Measurements from ENCODE around the gene PKP2. TPM values are rescaled to one million over a fixed set of nuclear protein-coding genes. Genes with fewer than 3 reads are reported as not detected.

The PKP2 gene
- total and polyA plus RNA-seq, 2 of the 13 experiments (the other 11 are each of a cell fraction or from before 2014, with no cell fraction given): 15.1 to 25.3 TPM

DNA sequence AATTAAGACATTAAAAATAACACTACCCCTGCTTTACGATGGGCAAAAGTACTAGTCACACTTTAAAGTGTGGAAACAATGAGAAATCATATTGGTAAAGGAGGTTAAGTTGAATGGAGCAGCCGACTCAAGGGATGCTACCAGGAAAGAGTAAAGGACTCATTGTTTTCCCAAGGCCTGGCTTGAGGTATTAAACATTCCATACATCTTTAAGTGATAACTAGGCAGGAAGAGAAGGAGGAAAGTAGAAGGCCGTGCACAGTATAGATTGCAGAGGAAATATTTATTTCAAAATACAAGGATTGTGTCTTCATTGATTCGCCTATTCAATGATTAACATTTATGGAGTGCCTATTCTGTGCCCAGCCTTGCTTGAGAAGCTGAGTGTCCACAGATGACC, 120.3 kb downstream of the PKP2 start:
- in situ Hi-C loops (cut with HindIII; ENCODE audit: extremely low pct_ligation_motif_present, low pct_unique_long_range_greater_than_20kb): no loop called here
- ChIA-PET POLR2A (no interaction called here), CTCF (ENCODE audit: low intra/inter-chr PET ratio, low total read pairs) (no interaction called here)
- Histone ChIP-seq H3K27ac (ENCODE audit: extremely low read length, insufficient read depth, low read length) (no peak overlapping the region), H3K4me3 (replicated peaks in 1 of 3; ENCODE audit: insufficient read depth in 1 of 3, low read depth in 2 of 3, low read length in 3 of 3) (no peak overlapping the region), H3K79me2 (ENCODE audit: insufficient read depth, low read length) (no peaks in the 10 kb centered on the region), H3K4me1 (ENCODE audit: insufficient read depth, low read length) (no peaks in the 10 kb centered on the region), H3K27me3 (ENCODE audit: control insufficient read depth in 1 of 2, insufficient read depth in 2 of 2, low read length in 2 of 2) (no peaks in the 10 kb centered on the region), H3K36me3 (replicated peaks in 1 of 2; ENCODE audit: control insufficient read depth in 1 of 2, insufficient read depth in 2 of 2, low read length in 2 of 2) (no peaks in the 10 kb centered on the region), H2AFZ (ENCODE audit: low read length) (no peak overlapping the region), H4K20me1 (ENCODE audit: insufficient read depth, low read length) (no peaks in the 10 kb centered on the region), H3K4me2 (ENCODE audit: low read depth, low read length) (no peak overlapping the region), H3K9me3 (ENCODE audit: low read length) (no peaks in the 10 kb centered on the region), H3K9ac (ENCODE audit: insufficient read depth, low read depth, low read length) (no peak overlapping the region)
- 19% methylated on average over 4 of the region's 4 CpGs for WGBS (ENCODE audit: low lambda C conversion rate)
- no peak for FAIRE-seq
- intact Hi-C loops (cut with micrococcal nuclease; ENCODE audit: unreplicated experiment): no loop called here
- TF ChIP-seq, protein P1, sequence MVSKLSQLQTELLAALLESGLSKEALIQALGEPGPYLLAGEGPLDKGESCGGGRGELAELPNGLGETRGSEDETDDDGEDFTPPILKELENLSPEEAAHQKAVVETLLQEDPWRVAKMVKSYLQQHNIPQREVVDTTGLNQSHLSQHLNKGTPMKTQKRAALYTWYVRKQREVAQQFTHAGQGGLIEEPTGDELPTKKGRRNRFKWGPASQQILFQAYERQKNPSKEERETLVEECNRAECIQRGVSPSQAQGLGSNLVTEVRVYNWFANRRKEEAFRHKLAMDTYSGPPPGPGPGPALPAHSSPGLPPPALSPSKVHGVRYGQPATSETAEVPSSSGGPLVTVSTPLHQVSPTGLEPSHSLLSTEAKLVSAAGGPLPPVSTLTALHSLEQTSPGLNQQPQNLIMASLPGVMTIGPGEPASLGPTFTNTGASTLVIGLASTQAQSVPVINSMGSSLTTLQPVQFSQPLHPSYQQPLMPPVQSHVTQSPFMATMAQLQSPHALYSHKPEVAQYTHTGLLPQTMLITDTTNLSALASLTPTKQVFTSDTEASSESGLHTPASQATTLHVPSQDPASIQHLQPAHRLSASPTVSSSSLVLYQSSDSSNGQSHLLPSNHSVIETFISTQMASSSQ (IDR thresholded peaks at IDR 0.05; ENCODE audit: low read depth): no peak
- TF ChIP-seq, protein P1 (CRISPR knock-in tag; IDR thresholded peaks at IDR 0.05; ENCODE audit: borderline replicate concordance): no peak
- TF ChIP-seq ZNF607 (CRISPR knock-in tag; IDR thresholded peaks at IDR 0.05; ENCODE audit: borderline replicate concordance) (no peak), ZNF205 (CRISPR knock-in tag; IDR thresholded peaks at IDR 0.05) (no peak), SRSF9 (IDR thresholded peaks at IDR 0.05; ENCODE audit: borderline replicate concordance, insufficient read depth, low read depth, low read length, poor library complexity, severe bottlenecking) (no peak), ZNF34 (CRISPR knock-in tag; IDR thresholded peaks at IDR 0.05; ENCODE audit: borderline replicate concordance) (no peak), FOXC1 (CRISPR knock-in tag; IDR thresholded peaks at IDR 0.05; ENCODE audit: borderline replicate concordance) (no peak), FOXA3 (CRISPR knock-in tag; IDR thresholded peaks at IDR 0.05) (no peak), ZNF354B (CRISPR knock-in tag; IDR thresholded peaks at IDR 0.05) (no peak), NFKB2 (CRISPR knock-in tag; IDR thresholded peaks at IDR 0.05; ENCODE audit: borderline replicate concordance) (no peak), DNMT3B (CRISPR knock-in tag; conservative IDR thresholded peaks at IDR 0.05) (no peak), SP5 (CRISPR knock-in tag; IDR thresholded peaks at IDR 0.05; ENCODE audit: borderline replicate concordance, low read depth) (no peak), ZKSCAN8 (CRISPR knock-in tag; IDR thresholded peaks at IDR 0.05; ENCODE audit: borderline replicate concordance) (no peak), RARA (CRISPR knock-in tag; IDR thresholded peaks at IDR 0.05) (no peak), CBX5 (CRISPR knock-in tag; IDR thresholded peaks at IDR 0.05; ENCODE audit: borderline replicate concordance) (no peak), STAG1 (CRISPR knock-in tag; IDR thresholded peaks at IDR 0.05) (no peak), ZNF235 (CRISPR knock-in tag; IDR thresholded peaks at IDR 0.05; ENCODE audit: borderline replicate concordance) (no peak), ZNF546 (CRISPR knock-in tag; conservative IDR thresholded peaks at IDR 0.05) (no peak), SOX13 (IDR thresholded peaks at IDR 0.05) (no peak), SOX13 (CRISPR knock-in tag; conservative IDR thresholded peaks at IDR 0.05 in 1 of 2, IDR thresholded peaks at IDR 0.05 in 1 of 2) (no peak)
- TF ChIP-seq, protein P2, sequence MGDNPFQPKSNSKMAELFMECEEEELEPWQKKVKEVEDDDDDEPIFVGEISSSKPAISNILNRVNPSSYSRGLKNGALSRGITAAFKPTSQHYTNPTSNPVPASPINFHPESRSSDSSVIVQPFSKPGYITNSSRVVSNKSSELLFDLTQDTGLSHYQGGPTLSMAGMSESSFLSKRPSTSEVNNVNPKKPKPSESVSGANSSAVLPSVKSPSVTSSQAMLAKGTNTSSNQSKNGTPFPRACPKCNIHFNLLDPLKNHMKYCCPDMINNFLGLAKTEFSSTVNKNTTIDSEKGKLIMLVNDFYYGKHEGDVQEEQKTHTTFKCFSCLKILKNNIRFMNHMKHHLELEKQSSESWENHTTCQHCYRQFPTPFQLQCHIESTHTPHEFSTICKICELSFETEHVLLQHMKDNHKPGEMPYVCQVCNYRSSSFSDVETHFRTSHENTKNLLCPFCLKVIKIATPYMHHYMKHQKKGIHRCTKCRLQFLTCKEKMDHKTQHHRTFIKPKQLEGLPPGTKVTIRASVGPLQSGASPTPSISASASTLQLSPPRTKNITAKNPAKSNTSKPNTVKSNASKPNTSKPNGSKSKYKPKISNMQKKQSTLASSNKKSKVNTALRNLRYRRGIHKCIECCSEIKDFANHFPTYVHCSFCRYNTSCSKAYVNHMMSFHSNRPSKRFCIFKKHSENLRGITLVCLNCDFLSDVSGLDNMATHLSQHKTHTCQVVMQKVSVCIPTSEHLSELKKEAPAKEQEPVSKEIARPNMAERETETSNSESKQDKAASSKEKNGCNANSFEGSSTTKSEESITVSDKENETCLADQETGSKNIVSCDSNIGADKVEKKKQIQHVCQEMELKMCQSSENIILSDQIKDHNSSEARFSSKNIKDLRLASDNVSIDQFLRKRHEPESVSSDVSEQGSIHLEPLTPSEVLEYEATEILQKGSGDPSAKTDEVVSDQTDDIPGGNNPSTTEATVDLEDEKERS (CRISPR knock-in tag; IDR thresholded peaks at IDR 0.05): no peak
- DNase-seq (ENCODE audit: low spot score): no peak
- no TSS peak for BruUV-seq (replicated peaks)
- ATAC-seq: no peak
